Central memory CD8-positive, alpha-beta T cell (primary cell): ENCODE measurements around the gene LRRC4B.

Experiments
- ATAC-seq: fragments of 150-1000 bp; cut with Tn5 transposase; replicated peaks from 2 replicates; pipeline ENCODE4 v1.10.0; 2022; ENCODE audit warnings: mild to moderate bottlenecking, moderate FRiP score, moderate number of reproducible peaks; ENCODE audit not compliant: poor library complexity, severe bottlenecking; ENCODE audit errors: extremely low read depth
- DNase-seq, 2 donors: peaks; one replicate each; pipeline ENCODE4 v3.0.0; 2021; ENCODE audit warnings: low spot score in 2 of 2
- H3K27ac Mint-ChIP-seq: one replicate; pipeline ENCODE4 v1.8.0; 2022; ENCODE audit warnings: low read depth, mild to moderate bottlenecking, moderate library complexity, mixed read lengths
- H3K27me3 Mint-ChIP-seq: one replicate; pipeline ENCODE4 v1.8.0; 2022; ENCODE audit warnings: mixed read lengths
- H3K36me3 Mint-ChIP-seq: one replicate; pipeline ENCODE4 v1.8.0; 2022; ENCODE audit warnings: mild to moderate bottlenecking, moderate library complexity, mixed read lengths; ENCODE audit not compliant: insufficient read depth
- H3K4me1 Mint-ChIP-seq: one replicate; pipeline ENCODE4 v1.8.0; 2022; ENCODE audit warnings: mixed read lengths
- H3K4me3 Mint-ChIP-seq: one replicate; pipeline ENCODE4 v1.8.0; 2022; ENCODE audit warnings: mild to moderate bottlenecking, moderate library complexity, mixed read lengths
- H3K9me3 Mint-ChIP-seq: one replicate; pipeline ENCODE4 v1.8.0; 2022; ENCODE audit warnings: mixed read lengths

Gene LRRC4B

DNA sequence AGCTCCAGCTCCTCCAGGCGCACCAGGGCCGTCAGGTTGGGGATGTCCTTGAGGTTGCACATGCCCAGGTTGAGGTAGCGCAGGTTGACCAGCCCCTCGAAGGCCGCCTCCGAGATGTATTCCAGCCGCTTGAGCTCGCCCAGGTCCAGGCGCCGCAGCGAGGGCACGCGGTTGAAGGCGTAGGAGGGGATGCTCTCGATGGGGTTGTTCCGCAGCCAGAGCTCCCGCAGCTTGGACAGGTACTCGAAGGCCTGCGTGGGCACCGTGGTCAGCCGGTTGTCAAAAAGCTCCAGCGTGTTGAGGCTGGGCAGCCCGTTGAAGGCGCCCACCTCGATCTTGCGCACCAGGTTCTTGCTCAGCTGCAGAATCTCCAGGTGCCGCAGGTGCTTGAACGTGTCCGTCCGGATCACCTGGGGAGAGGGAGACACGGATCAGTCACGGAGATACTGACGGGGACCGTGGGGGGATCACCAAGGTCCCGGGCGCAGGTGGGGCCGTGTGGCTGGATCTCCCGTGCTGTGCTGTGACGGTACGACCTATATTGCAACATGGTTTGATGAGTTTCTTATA is 49.1 kb downstream of the LRRC4B start:
- DNase-seq: no peak
- H3K9me3 Mint-ChIP-seq: no peaks in the 10 kb centered on the region
- peaks cover 7% of the 10 kb centered on the region for H3K36me3 Mint-ChIP-seq
- H3K4me1 Mint-ChIP-seq: no peaks in the 10 kb centered on the region
- no peak overlapping the region for H3K27ac Mint-ChIP-seq
- no peak for ATAC-seq
- H3K27me3 Mint-ChIP-seq: no peaks in the 10 kb centered on the region
- H3K4me3 Mint-ChIP-seq: no peak overlapping the region

DNA sequence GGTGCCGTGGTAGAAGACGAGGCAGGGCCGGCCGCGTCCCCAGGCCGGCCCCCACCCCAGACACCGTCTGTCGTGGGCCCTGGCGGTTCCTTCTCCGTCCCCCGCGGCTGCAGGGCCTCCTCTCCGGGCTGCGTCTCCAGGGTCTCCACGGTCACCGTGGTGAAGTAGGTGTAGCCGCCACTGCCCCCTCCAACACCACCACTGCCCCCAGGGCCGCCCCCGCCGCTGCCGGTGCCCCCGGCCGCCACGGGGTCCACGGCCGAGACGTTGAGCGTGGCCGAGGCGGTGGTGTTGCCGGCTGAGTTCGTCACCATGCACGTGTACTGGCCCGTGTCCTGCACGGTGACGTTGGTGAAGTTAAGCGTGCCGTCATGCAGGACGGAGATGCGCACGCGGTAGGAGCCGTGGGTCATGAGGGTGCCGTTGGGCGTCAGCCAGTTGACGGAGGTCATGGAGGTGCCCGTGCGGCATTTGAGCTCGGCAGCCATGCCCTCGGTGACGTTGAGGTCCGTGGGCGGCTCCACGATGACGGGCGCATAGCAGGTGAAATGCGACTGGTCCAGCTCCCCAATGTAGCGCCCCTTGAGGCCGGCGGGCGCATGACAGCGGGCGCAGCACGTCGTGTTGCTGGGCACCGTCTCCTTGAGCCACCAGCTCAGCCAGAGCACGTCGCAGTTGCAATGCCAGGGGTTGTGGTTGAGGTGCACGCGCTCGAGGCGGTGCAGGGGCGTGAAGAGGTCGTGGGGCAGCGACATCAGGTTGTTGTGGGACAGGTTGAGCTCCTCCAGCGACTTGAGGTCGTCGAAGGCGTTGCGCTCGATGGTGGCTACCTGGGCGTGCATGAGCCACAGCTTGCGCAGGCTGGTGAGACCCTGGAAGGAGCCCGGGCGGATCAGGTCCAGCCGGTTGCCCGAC is 49.9 kb downstream of the LRRC4B start:
- ATAC-seq (no peak), DNase-seq (no peak)
- no peaks in the 10 kb centered on the region for H3K9me3 Mint-ChIP-seq
- no peaks in the 10 kb centered on the region for H3K4me1 Mint-ChIP-seq
- no peaks in the 10 kb centered on the region for H3K27me3 Mint-ChIP-seq
- H3K27ac Mint-ChIP-seq: no peak overlapping the region
- peaks cover 6% of the 10 kb centered on the region for H3K36me3 Mint-ChIP-seq
- H3K4me3 Mint-ChIP-seq: no peak overlapping the region

DNA sequence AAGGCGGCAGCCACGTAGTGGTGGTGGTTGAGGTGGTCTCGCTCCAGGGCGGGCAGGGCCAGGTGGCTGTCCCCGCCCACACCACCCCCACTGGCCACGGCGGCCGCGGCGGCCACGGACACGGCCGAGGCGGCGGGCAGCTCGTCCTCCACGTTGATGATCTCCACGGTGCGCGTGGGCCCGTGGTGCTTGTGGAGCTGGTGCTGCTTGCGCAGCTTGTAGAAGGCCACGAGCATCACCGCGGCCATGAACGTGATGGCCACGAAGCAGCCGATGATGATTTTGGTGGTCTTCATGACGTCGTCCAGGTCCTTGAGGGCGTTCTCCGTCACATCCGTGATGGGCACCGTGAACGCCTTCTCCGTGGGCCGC is 50.5 kb downstream of the LRRC4B start:
- no peaks in the 10 kb centered on the region for H3K4me1 Mint-ChIP-seq
- H3K4me3 Mint-ChIP-seq: no peak overlapping the region
- no peak overlapping the region for H3K27ac Mint-ChIP-seq
- DNase-seq (no peak), ATAC-seq (no peak)
- H3K36me3 Mint-ChIP-seq: peaks cover 8% of the 10 kb centered on the region
- no peaks in the 10 kb centered on the region for H3K9me3 Mint-ChIP-seq
- H3K27me3 Mint-ChIP-seq: no peaks in the 10 kb centered on the region

DNA sequence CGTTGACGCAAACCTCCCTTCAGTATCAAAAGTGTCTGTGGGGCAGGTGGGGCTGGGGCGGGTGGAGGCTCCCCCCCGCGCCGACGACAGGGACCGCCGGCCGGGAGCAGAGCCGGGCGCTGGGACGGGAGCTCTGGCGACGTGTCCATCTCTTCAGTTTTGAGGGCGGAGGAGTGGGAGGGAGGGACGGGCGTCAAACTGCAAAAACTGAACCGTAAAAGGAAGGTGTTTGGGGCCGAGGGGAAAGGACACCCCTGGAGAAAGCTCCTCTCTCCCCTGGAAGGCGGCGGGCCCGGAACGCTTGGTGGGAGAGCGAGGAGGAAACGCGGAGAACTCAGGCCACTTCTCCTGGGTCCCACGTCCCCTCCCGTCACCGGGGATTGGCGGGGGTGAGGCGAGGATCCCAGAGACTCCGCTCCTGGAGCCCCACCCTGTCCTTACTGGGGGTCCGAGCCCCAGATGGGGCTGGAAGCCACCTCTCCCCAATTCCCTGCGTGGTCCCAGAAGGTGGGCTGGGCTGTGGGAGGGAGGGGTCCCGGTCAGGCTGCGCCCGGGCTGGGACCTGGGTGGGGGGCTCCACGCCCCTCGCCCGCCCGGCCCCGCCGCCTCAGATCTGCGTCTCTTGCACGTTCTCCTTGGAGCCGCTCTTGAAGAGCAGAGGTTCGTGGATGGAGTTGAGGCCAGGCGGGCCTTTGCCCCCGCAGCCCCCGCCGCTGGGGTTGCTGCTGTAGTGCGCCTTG is 51.1 kb downstream of the LRRC4B start:
- Mint-ChIP-seq H3K36me3 (peaks cover 8% of the 10 kb centered on the region), H3K4me1 (no peaks in the 10 kb centered on the region), H3K4me3 (no peak overlapping the region), H3K9me3 (no peaks in the 10 kb centered on the region), H3K27me3 (no peaks in the 10 kb centered on the region), H3K27ac (no peak overlapping the region)
- DNase-seq: no peak
- no peak for ATAC-seq

DNA sequence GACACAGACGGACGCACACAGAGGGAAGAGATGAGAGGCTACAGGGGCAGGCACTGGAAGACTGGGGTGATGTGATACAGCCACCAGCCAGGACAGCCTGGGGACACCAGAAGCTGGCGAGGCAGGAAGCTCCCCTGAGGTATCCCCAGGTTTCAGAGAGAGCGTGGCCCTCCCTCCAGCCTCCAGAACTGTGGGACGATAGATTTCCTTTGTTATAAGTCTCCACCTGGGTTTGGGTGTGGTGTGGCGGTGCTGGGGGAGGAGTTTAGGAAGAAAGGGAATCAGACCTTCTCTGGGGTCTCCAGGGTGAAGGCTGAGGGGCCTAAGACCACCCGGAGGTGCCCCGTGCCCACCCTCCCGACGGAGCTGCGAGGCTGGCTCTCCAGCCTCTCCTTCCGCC is 51.8 kb downstream of the LRRC4B start:
- H3K27ac Mint-ChIP-seq: no peak overlapping the region
- H3K4me3 Mint-ChIP-seq: no peak overlapping the region
- DNase-seq: no peak
- H3K27me3 Mint-ChIP-seq: no peaks in the 10 kb centered on the region
- H3K4me1 Mint-ChIP-seq: peaks cover 6% of the 10 kb centered on the region
- no peaks in the 10 kb centered on the region for H3K9me3 Mint-ChIP-seq
- ATAC-seq: no peak
- H3K36me3 Mint-ChIP-seq: peaks cover 13% of the 10 kb centered on the region

DNA sequence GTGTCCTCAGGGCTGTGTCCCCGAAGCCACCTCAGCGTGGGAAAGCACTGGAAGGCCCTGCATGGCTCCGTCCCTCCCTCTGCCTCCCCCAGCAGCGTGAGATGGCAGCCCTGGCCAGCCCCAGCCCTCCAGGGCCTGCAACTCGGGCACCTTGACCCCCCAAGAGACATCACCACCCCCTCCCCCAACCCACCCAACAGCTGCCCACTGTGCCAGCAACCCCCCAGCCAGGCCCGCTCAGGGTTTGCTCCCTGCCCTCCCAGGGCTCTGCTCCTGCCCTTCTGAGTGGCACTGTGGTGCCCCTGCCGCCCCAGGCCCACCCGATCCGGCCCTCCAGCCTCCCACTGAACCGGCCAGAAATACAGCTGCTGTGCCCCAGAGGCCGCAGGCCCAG is 53.1 kb downstream of the LRRC4B start:
- H3K4me3 Mint-ChIP-seq: no peak overlapping the region
- H3K9me3 Mint-ChIP-seq: no peaks in the 10 kb centered on the region
- peaks cover 16% of the 10 kb centered on the region for H3K36me3 Mint-ChIP-seq
- peaks cover 18% of the 10 kb centered on the region for H3K4me1 Mint-ChIP-seq
- H3K27ac Mint-ChIP-seq: peak overlapping the region; percentile 64
- H3K27me3 Mint-ChIP-seq: no peaks in the 10 kb centered on the region
- ATAC-seq (no peak), DNase-seq (no peak)

DNA sequence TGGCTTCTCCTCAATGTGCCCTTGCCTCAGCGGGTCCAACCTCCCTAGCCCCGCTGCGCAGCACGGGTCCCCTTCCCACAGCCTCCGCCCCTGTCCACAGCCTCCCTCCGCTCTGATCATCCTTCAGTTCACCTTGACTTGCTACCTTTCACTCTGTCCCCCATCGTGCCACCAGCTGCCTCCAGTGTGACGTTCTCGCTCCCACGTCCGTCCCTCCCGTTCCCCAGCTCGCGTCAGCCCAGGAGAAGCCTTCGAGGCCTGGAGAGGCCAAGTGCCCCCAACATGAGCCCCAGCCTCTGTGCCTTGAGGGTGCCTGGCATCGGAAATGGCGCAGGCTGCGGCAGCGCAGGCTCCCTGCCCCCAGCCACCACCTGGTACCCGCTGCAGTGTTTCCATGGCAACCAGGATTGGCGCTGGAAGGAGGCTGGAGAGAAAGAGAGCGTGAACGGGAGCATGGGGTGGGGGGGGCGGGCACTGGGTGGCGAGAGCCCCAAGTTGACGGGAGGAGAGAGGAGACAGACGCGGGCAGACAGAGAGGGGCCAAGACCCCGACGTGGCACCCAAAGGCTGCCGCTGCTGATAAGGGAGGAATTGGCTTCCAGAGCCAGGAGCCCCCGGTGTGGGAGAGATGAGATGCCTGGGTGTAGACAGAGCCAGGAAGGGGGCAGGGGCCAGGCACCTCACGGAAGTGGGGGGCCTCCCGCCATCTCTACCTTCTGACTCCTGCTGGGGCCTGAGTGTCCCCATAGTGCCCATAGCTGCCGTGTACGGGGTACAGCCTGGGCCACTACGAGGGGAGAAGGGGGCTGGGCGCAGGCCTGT is 53.7 kb downstream of the LRRC4B start:
- Mint-ChIP-seq H3K36me3 (peaks cover 16% of the 10 kb centered on the region), H3K27ac (peak overlapping the region; percentile 64), H3K27me3 (no peaks in the 10 kb centered on the region), H3K4me3 (no peak overlapping the region), H3K9me3 (no peaks in the 10 kb centered on the region), H3K4me1 (peaks cover 18% of the 10 kb centered on the region)
- ATAC-seq (no peak), DNase-seq (no peak)

DNA sequence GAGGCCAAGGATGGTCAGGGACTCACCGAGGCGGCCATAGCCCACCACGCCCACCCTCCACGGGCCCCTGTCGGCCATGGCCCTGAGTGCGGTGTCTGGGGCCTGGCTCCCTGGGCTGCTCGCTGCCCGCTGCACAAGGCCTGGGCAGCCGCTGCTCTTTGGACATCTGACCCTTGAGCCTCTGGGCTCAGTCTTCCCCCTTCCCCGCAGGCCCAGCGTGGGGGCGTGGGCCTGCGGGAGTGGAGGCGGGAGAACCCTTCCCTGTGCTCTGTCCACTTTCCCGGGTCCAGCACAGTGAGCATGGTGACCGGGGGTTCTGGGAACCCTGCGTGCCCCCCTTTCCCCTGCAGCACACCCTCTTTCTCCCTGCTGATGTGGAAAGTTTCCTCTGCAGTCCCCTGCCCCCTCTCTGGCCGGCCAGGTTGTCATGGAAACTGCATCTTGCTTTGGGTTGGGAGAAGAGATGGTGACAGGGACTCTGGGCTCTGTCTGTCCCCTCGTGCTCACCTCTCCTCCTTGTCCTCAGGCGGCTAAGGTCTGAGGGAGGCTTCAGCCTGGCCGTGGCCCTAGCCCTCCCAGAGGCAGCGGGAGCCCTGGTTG is 54.4 kb downstream of the LRRC4B start, which contains the start of gene ASPDH:
Gene ASPDH (minus strand): TSS at position 168 of the 600 bp plus-strand sequence. CDS start 90 bp downstream, at position 78.
- peak within 1 kb of the TSS; percentile 64 for H3K27ac Mint-ChIP-seq
- DNase-seq: no peak
- H3K36me3 Mint-ChIP-seq: peaks cover 16% of the 10 kb centered on the region
- H3K4me1 Mint-ChIP-seq: peaks cover 25% of the 10 kb centered on the region
- no peaks in the 10 kb centered on the region for H3K9me3 Mint-ChIP-seq
- no peak for ATAC-seq
- no peak within 1 kb of the TSS for H3K4me3 Mint-ChIP-seq
- H3K27me3 Mint-ChIP-seq: no peaks in the 10 kb centered on the region

DNA sequence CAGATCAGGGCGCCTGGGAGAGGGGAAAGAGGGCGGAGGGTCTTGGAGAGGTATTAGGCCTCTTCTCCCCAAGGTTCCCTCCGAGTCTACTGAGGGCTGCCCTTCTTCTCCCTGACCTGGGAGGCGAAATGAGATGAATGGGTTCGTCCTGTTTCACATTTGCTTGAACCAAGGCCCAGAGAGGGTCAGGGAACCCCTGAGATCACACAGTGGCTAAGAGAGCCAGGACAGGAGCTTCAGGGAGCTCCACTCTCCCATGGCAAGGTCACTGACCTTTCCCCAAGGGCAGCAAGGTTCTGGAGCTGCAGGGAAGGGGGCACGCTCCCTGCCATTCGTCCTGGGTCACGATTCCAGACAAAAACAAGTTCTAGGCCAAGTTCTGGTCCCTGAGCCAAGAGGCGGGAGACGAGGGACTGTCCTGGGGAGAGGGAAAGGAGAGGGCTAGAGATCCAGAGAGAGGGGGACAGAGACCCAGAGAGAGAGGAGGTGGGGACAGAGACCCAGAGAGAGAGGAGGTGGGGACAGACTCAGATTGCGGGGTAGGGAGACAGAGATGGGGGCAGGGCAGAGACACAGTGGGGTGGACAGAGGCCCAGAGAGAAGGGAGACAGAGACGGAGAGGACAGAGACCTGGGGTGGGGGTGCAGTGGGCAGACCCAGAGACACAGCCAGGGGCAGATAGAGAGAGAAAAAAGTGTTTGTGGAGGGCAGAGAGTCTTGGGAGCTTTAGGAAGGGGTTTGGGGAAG is 55.1 kb downstream of the LRRC4B start:
- H3K27me3 Mint-ChIP-seq: no peaks in the 10 kb centered on the region
- H3K9me3 Mint-ChIP-seq: no peaks in the 10 kb centered on the region
- H3K4me1 Mint-ChIP-seq: peaks cover 30% of the 10 kb centered on the region
- peak overlapping the region; percentile 64 for H3K27ac Mint-ChIP-seq
- ATAC-seq (no peak), DNase-seq (no peak)
- H3K36me3 Mint-ChIP-seq: peaks cover 14% of the 10 kb centered on the region
- no peak overlapping the region for H3K4me3 Mint-ChIP-seq

DNA sequence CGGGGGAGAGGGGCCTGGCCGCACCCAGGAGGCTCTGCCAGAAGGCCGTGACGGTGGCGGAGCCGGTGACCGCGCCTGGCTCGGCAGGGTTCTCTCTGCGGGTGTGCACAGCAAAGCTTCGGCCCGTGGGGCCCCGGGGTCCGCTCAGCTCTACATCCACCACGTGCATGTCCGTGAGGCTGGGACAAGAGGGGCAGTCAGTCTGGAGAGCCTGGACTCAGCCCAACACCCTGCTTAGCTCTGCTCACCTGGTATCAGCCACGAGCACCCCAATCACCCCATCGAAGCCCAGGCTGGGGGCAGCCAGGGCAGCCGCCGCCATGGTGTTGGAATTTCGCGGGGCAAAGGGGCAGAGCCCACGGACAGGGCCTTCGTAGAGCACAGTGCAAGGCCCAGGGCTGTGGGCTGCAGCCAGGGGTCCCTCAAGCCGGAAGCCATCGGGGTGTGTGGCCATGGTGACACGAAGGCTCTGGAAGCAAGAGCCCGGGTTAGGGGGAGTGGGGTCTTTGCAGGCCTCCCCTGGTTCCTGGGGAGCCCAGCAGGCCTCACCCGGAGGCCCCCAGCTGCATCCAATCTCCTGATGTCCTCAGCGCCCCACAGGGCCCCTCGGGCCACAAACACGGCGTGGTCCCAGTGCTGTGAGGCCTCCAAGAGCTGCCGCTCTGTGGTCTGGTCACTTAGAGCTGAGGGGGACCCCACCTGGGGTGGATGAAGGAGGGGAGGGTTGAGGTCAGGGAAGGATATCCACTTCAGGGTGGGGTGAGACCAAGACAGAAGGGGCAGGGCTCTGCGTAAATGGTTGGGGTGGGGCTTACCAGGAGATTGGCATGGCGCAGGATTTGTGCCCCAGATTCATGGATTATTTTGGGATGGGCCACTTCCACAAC is 55.9 kb downstream of the LRRC4B start:
- no peak for ATAC-seq
- peaks cover 14% of the 10 kb centered on the region for H3K36me3 Mint-ChIP-seq
- H3K27me3 Mint-ChIP-seq: no peaks in the 10 kb centered on the region
- H3K4me1 Mint-ChIP-seq: peaks cover 36% of the 10 kb centered on the region
- no peaks in the 10 kb centered on the region for H3K9me3 Mint-ChIP-seq
- DNase-seq: no peak
- peak overlapping the region; percentile 96 for H3K27ac Mint-ChIP-seq
- peak overlapping the region; percentile 77 for H3K4me3 Mint-ChIP-seq
